Measurements from ENCODE around the gene PFN1. TPM values are rescaled to one million over a fixed set of nuclear protein-coding genes. Genes with fewer than 3 reads are reported as not detected.

The PFN1 gene
- polyA plus RNA-seq, 3 donors from 2014 or later: 3,573 to 4,444 (median 3,740) TPM

DNA sequence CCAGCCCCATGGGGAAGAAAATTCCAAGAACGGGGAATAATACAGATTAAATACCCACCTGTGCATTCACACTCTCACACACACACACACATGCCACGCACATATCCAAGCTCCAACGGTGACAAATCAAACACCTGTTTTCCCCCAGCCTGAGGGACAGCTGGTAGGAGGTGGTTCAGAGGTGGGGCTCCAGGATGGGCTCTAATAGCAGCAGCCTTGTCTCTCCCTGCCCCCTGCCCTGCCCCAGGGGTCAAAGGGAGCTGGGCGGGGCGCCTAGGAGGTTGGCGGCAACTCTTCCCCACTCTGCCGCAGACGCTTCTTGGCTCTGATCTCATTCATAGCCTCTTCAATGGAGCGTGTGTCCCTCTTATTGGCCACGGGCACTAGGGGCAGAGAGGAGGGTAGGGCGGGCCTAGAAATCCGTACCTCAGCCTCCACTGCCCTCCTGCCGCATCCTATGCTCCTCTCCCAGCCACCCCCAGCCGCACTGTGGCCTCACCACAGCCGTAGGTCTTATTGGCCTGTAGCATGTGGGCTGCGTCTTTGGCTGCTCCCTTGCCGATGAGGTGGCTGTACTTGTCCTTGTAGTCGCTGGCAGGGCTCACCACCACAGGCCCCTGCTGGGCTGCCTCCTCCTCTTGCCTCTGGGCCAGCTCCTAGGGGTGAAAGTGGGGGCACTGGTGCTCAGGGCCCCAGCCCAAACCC lies 11.1 kb upstream of the PFN1 start:
- Mint-ChIP-seq H3K9me3 (no peaks in the 10 kb centered on the region), H3K27ac (no peak overlapping the region), H3K36me3 (peaks cover 0 to 9% (median 8%) of the 10 kb centered on the region in 3 donors), H3K4me3 (no peak overlapping the region), H3K27me3 (ENCODE audit: low read depth in 3 of 3) (no peaks in the 10 kb centered on the region), H3K4me1 (peaks cover 0 to 3% of the 10 kb centered on the region in 2 donors)
- no peak for DNase-seq

DNA sequence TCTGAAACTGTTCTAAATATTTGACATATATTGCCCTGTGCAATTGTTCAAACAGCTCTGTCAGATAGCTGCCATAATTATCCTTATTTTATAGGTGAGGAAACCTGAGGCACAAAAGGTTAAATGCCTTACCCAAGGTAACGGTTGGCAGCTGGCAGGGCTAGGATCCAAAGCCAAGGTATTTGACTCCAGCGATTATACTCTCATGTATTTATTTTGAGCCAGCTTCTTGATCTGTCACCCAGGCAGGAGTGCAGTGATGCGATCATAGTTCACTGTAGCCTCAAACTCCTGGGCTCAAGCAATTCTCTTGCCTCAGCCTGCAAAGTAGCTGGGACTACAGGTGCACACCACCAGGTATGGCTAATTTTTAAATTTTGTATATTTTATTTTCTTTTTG lies 9.8 kb upstream of the PFN1 start:
- H3K4me1 Mint-ChIP-seq: peaks cover 0 to 4% of the 10 kb centered on the region in 2 donors
- peaks cover 0 to 9% (median 8%) of the 10 kb centered on the region in 3 donors for H3K36me3 Mint-ChIP-seq
- H3K4me3 Mint-ChIP-seq: no peak overlapping the region
- H3K27me3 Mint-ChIP-seq (ENCODE audit: low read depth in 3 of 3): no peaks in the 10 kb centered on the region
- H3K27ac Mint-ChIP-seq: no peak overlapping the region
- DNase-seq: no peak
- H3K9me3 Mint-ChIP-seq: no peaks in the 10 kb centered on the region

DNA sequence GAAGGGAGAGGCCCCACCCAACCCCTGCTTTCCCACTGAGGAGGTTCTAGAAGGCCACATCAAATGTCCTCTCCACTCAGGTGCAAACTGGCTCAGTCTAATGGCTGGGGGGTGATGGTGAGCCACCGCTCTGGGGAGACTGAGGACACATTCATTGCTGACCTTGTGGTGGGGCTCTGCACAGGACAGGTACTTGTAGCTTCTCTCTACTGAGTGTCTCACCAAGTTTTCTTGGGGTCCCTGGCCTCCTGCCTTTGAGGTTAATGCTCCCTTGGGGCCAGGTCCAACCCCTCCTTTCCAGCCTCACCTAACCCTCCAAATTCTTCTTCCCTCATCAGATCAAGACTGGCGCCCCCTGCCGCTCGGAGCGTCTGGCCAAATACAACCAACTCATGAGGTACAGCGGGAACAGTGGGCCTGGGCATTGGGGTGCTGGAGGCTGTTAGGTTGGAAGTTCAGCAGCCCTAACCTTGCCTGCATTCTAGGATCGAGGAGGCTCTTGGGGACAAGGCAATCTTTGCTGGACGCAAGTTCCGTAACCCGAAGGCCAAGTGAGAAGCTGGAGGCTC lies 8.2 kb upstream of the PFN1 start:
- Mint-ChIP-seq H3K36me3 (peaks cover 0 to 9% (median 8%) of the 10 kb centered on the region in 3 donors), H3K4me3 (no peak overlapping the region), H3K27ac (no peak overlapping the region), H3K4me1 (peaks cover 0 to 4% of the 10 kb centered on the region in 2 donors), H3K9me3 (no peaks in the 10 kb centered on the region), H3K27me3 (ENCODE audit: low read depth in 3 of 3) (no peaks in the 10 kb centered on the region)
- DNase-seq: peak; percentile 30 to 36 (median 35)

DNA sequence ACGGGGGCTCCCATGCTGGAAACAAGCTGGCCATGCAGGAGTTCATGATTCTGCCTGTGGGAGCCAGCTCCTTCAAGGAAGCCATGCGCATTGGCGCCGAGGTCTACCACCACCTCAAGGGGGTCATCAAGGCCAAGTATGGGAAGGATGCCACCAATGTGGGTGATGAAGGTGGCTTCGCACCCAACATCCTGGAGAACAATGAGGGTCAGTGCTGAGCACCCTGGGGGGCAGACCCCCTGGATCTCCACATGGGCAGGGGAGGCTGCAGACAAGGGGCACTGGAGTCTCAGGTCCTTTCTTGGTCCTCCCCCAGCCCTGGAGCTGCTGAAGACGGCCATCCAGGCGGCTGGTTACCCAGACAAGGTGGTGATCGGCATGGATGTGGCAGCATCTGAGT lies 6.8 kb upstream of the PFN1 start:
- no peak for DNase-seq
- Mint-ChIP-seq H3K27ac (no peak overlapping the region), H3K9me3 (no peaks in the 10 kb centered on the region), H3K4me3 (no peak overlapping the region), H3K27me3 (ENCODE audit: low read depth in 3 of 3) (peaks cover 2 to 4% (median 2%) of the 10 kb centered on the region in 3 donors), H3K4me1 (peaks cover 12 to 17% of the 10 kb centered on the region in 2 donors), H3K36me3 (no peaks in the 10 kb centered on the region)

DNA sequence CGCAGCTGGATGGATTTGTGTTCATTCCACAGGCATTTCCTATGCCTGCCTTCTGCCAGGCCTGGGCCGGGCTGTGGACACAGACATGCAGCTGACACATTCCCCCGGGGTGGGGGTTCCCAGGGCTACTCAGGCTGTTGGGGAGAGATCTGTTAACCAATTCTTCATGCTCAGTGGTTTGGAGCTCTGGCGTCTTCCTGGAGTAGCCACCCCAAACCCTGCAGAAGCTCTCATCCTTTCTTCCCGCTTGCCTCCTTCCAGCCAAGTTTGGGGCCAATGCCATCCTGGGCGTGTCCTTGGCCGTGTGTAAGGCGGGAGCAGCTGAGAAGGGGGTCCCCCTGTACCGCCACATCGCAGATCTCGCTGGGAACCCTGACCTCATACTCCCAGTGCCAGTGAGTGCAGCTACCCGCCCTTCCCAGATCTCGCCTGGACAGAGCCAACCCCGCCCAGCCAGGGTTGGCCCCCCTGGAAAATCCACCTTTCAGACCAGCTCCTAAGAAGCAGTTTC lies 5.2 kb upstream of the PFN1 start:
- Mint-ChIP-seq H3K9me3 (peaks cover 0 to 1% (median 0%) of the 10 kb centered on the region in 6 donors), H3K4me3 (no peak overlapping the region), H3K4me1 (peaks cover 13 to 21% of the 10 kb centered on the region in 2 donors), H3K36me3 (no peaks in the 10 kb centered on the region), H3K27me3 (ENCODE audit: low read depth in 3 of 3) (peaks cover 6 to 12% (median 7%) of the 10 kb centered on the region in 3 donors), H3K27ac (no peak overlapping the region)
- DNase-seq: no peak

DNA sequence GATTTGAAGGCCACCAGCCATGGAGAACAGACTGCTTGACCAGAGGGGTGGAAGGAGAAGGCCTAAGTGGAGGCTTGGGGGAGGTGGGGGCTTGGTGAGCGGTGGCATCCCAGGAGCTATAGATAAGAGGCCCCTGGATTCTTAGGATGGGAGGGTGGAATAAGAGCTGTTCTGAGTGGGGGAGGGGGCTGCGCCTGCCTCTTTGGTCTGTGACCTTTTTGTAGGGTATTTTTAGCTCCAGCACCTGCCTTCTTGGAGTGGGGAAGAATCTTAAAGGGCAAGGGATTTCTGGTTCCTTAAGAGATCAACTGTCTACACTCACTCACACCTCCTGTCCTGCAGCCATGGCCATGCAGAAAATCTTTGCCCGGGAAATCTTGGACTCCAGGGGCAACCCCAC lies 3.2 kb upstream of the PFN1 start:
- H3K27me3 Mint-ChIP-seq (ENCODE audit: low read depth in 3 of 3): peaks cover 16 to 27% (median 19%) of the 10 kb centered on the region in 3 donors
- peak overlapping the region in 3 of 6 donors; percentile 89 to 96 (median 89) for H3K27ac Mint-ChIP-seq
- DNase-seq: no peak
- H3K4me3 Mint-ChIP-seq: peak overlapping the region in 4 of 5 donors; percentile 49 to 88 (median 82)
- peaks cover 5 to 6% (median 6%) of the 10 kb centered on the region in 3 donors for H3K36me3 Mint-ChIP-seq
- peaks cover 0 to 2% (median 0%) of the 10 kb centered on the region in 6 donors for H3K9me3 Mint-ChIP-seq
- H3K4me1 Mint-ChIP-seq: peaks cover 19 to 27% of the 10 kb centered on the region in 2 donors

DNA sequence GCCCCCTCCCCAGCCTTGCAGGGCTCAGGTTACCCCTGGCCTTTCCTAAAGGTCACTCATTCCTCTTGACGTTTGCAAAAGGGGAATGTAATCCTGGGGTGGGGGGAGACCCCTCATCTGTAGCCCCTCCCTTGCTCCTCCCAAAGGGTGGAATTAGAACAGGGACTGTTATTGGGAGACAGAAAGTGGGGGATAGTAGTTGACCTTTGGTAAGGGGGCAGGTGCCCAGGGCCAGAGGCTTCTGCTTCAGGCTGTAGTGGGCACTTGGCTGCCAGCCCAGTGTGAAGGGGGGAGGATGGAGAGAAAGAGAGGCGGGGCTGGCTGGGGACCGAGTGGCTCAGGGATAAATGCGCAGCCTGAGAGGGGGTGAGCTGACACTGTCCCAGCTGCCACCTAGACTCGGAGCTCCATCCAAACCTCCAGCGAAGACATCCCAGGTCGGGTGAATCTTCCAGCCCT lies 2.4 kb upstream of the PFN1 start, which contains the start of gene ENO3:
Gene ENO3, plus strand, starts transcription at position 374 of the 459 bp plus-strand sequence. CDS start 711 bp downstream, outside the sequence.
- Mint-ChIP-seq H3K9me3 (peaks cover 0 to 2% (median 0%) of the 10 kb centered on the region in 6 donors), H3K27me3 (ENCODE audit: low read depth in 3 of 3) (peaks cover 17 to 34% (median 22%) of the 10 kb centered on the region in 3 donors), H3K36me3 (peaks cover 10 to 11% (median 11%) of the 10 kb centered on the region in 3 donors), H3K4me3 (peak within 1 kb of the TSS; percentile 84 to 88 (median 87)), H3K27ac (peak within 1 kb of the TSS; percentile 89 to 96 (median 92)), H3K4me1 (peaks cover 24 to 34% of the 10 kb centered on the region in 2 donors)
- no peak for DNase-seq

DNA sequence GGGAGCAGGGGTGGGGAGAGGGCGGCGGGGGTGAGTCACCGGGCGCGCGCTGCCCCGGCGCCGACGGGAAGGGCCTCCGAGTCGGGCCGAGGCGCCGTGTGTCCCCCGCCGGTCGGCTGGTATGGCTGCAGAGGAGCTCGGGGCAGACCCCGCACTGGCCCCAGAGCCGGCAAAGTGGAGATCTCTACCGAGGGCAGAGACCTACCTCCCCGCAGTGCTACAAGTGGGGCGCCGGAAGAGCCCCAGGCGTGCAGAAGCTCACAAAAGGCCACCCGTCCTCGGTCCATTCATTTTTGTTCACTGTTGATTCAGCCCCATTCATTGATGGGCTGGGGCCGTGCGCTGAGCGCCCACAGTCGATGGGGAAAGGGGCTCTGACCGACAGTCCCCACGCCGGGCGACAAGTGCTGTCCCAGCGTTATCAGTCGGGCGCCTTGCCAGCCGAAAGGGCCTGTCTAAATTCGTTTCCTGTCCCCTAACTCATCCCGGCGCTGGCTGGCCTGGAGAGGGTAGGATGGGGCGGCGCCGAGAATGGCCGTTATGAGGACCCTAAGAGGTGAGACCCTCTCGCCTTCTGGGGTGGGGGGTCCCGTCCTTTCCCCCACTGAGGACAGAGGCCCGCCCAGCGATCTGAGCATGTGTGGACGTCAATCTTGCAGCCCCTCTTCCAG lies 1.9 kb upstream of the PFN1 start:
- peaks cover 30 to 39% of the 10 kb centered on the region in 2 donors for H3K4me1 Mint-ChIP-seq
- H3K4me3 Mint-ChIP-seq: peak overlapping the region; percentile 84 to 88 (median 87)
- H3K27ac Mint-ChIP-seq: peak overlapping the region; percentile 89 to 96 (median 92)
- H3K36me3 Mint-ChIP-seq: peaks cover 14 to 16% (median 16%) of the 10 kb centered on the region in 3 donors
- H3K27me3 Mint-ChIP-seq (ENCODE audit: low read depth in 3 of 3): peaks cover 19 to 40% (median 26%) of the 10 kb centered on the region in 3 donors
- H3K9me3 Mint-ChIP-seq: peaks cover 0 to 2% (median 0%) of the 10 kb centered on the region in 6 donors
- peak in 1 of 3 donors; percentile 59 for DNase-seq

DNA sequence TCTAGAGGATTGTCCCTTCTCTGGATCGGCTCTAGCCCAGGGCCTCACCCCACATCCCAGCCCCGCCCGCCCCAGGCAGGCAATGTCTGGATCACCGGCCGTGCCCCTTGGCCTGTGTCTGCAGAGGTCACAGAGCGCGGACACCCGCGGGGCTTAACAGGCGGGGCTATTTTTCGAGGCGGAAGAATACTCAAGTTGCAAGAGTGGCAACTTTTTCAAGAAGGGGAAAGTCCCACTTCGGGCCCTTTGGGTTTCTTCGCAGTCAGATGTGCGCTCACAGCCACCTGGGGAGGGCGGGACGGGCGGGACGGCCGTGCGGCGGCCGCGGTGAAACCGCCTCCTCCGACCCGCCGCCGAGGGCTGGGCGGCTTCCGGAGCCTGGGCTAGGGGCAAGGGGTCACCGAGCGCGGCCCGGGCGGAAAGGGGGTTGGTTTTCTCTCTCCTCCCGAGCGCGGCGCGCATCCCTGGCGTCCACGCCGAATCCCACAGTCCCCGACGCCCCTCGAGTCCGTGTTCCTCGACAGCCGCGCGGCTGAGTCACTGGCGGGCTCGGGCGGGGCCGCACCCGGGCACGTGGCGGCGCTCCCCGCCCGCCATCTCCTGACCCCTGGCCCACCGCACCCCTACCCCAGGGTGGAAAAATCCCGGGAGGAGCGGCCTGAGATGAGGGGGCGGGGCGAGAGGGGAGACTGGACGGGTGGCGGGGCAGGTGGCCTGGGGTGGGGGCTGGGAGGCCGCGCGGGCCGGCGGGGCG lies 1.2 kb upstream of the PFN1 start:
- Mint-ChIP-seq H3K27ac (peak overlapping the region; percentile 79 to 95 (median 92)), H3K27me3 (ENCODE audit: low read depth in 3 of 3) (peaks cover 19 to 46% (median 28%) of the 10 kb centered on the region in 3 donors), H3K36me3 (peaks cover 18 to 23% (median 19%) of the 10 kb centered on the region in 3 donors), H3K9me3 (peaks cover 0 to 2% (median 0%) of the 10 kb centered on the region in 6 donors), H3K4me3 (peak overlapping the region; percentile 83 to 100 (median 98)), H3K4me1 (peaks cover 37 to 46% of the 10 kb centered on the region in 2 donors)
- peak; percentile 81 to 84 (median 81) for DNase-seq

DNA sequence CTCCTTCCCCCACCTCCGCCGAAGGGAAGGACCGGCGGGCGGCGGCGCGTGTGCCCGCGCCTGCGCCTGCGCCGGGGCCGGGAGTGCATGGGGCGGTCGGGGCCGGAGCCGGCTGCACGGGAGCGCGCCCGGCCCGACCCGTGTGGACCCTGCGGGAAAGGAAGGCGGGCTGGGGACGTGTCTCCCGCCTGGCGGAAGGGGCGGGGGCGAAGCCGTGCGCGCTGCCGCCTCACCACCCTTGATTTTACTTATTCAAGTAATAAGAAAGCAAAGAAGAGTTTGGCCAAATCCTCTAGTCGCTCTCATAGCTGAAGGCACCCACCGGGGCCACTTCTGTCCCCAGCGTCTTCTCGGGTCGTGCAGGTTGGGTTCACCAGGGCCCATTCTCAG lies 596 bp upstream of the PFN1 start:
- H3K27ac Mint-ChIP-seq: peak overlapping the region; percentile 95 to 100 (median 98)
- DNase-seq: peak; percentile 80 to 85 (median 84)
- peak overlapping the region; percentile 96 to 100 (median 99) for H3K4me3 Mint-ChIP-seq
- peaks cover 42 to 51% of the 10 kb centered on the region in 2 donors for H3K4me1 Mint-ChIP-seq
- peaks cover 0 to 2% (median 0%) of the 10 kb centered on the region in 6 donors for H3K9me3 Mint-ChIP-seq
- H3K27me3 Mint-ChIP-seq (ENCODE audit: low read depth in 3 of 3): peaks cover 21 to 48% (median 28%) of the 10 kb centered on the region in 3 donors
- peaks cover 24 to 28% (median 24%) of the 10 kb centered on the region in 3 donors for H3K36me3 Mint-ChIP-seq

DNA sequence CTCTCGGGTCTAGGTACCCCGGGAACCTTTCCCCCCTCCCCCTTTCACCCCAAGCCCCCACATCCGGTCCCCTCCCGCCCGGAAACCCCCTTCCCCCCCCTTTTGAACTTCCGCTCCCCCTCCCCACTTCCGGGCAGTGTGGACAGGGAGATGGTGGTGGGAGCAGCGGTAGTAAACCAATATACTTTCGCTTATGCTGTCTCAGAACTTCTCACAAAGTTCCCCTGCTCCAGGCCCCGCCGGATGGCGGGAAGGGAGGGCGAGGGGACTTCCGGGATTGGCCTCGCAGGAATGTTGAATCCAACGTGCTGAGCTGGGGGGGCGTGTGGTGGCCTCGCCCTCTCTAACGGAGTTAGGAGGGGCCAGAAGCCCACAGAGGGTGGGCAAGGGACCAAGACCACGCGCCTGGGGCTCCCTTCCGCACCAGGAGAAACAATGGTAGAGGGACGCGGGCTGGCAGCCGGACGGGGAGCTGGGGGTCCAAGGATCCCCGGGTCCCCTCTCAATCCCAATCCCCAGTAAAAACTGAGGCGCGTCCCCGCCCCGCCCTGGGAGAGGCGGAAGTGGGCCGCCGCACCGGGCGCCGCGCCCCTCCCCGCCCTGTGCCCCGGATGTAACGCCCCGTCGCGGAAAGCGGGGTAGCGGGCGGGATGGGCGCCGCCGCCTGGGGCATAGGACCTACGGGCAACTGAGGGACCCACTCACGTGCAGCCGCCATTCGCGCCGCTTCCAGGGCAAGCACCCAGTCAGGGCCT lies 742 bp downstream of the PFN1 start:
- H3K36me3 Mint-ChIP-seq: peaks cover 26 to 35% (median 33%) of the 10 kb centered on the region in 3 donors
- peaks cover 22 to 51% (median 28%) of the 10 kb centered on the region in 3 donors for H3K27me3 Mint-ChIP-seq (ENCODE audit: low read depth in 3 of 3)
- peak; percentile 72 to 77 (median 74) for DNase-seq
- H3K4me1 Mint-ChIP-seq: peaks cover 56 to 63% of the 10 kb centered on the region in 2 donors
- peaks cover 0 to 2% (median 0%) of the 10 kb centered on the region in 6 donors for H3K9me3 Mint-ChIP-seq
- peak overlapping the region; percentile 92 to 99 (median 96) for H3K27ac Mint-ChIP-seq
- H3K4me3 Mint-ChIP-seq: peak overlapping the region; percentile 96 to 100 (median 99)

DNA sequence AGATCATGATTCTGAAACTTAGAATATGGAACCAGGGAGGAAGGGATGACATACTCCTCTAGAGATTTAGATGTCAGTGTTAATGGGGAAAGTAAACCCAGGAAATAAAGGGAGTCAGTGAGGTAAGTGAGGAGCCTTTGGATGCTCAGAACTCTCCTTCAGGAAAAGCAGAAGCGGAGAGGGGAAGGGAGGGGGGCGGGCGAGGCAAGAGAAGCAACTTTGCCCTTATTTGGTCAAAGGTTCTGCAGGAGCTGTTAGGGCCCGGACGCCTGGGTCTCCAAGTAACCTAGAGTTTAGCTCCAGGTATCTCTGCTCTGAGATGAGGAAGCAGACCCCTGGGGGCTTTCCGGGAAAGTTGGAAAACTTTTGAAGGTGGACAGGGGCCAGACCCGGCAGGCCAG lies 1.3 kb downstream of the PFN1 start:
- DNase-seq: peak in 1 of 3 donors; percentile 17
- H3K27me3 Mint-ChIP-seq (ENCODE audit: low read depth in 3 of 3): peaks cover 22 to 51% (median 28%) of the 10 kb centered on the region in 3 donors
- H3K4me3 Mint-ChIP-seq: peak overlapping the region; percentile 96 to 100 (median 99)
- peaks cover 0 to 2% (median 0%) of the 10 kb centered on the region in 6 donors for H3K9me3 Mint-ChIP-seq
- H3K27ac Mint-ChIP-seq: peak overlapping the region; percentile 95 to 99 (median 96)
- H3K36me3 Mint-ChIP-seq: peaks cover 27 to 41% (median 35%) of the 10 kb centered on the region in 3 donors
- H3K4me1 Mint-ChIP-seq: peaks cover 62 to 69% of the 10 kb centered on the region in 2 donors

All from immature natural killer cell (primary cell).